Inflammatory macrophage treated with lipopolysaccharide for 4 hours (primary cell): ENCODE results near the gene NPW.
"Not testable (repeated sequence)": the region's sequence is repeated elsewhere in the genome, so short reads cannot be mapped to it uniquely, and the experiment has no call there.

ENCODE experiments used
- DNase-seq: peaks from one replicate; pipeline ENCODE4 v3.0.0-alpha.2; 2020

Gene NPW

DNA sequence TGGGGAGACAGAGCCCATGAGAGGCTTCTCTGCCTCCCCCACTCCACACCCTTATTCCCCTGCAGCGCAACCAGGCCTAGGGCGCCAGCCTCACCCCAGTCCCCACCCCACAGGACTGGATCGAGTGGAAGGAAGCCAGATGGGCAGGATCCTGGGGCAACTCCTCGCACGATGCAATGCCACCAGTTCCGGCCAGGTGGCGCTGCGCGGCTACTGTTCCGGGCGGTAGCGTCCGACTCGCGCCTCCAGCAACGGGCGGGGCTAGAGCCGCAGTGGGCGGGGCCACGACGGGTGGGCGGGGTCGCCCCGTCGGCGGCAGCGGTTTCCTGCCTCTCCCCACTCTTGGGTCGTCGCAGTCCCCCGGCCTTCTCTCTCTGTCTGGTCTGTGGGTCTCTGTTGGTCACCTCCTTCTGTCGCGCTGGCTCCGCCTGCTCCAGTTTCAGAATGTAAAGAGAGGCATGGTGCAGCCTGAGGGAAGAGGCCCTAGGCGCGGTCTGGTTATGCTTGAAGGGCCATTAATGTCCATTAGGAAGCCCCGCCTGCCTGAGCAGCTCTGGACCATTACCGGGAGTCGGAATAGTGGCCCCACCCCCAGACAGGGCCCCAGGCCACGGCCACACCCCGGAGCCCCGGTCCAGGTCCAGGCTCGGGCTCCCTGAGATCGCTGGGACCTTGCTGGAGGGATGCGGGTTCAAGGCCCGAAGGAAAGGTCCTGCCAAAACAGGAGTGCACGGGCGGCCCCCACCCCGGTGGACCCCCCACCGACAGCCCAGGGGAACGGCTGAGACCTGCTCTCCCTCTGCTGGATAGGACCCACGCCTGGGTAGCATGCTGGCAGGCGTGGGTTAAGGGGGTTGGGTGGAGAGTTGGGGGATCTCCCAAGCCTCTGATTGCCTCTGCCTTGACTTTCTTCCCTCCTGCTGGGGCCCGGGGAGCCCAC, 3.8 kb downstream of the NPW start:
- DNase-seq: peak; percentile 85

DNA sequence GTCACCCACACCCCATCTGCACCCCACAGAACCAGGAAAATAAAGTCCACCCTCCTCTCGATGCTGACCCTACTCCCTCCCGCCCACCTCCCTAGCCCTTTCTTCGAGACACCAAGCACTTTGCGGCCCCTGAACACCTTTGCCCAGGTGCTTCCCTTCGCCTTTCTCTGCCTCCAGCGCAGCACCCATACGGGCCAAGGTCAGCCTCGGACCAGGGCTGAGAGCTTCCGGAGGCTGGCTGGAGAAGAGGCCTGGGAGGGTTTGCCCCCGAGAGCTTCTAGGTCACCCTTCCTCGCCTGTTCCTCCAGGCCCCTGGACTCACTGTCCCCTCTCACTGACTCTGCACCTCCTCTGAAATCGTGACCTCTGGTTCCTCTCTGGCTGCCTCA, 4.4 kb downstream of the NPW start:
- no peak for DNase-seq

GRCh38 chr16:2025251-2025650, 5.7 kb downstream of the NPW start:
- DNase-seq: no peak

DNA sequence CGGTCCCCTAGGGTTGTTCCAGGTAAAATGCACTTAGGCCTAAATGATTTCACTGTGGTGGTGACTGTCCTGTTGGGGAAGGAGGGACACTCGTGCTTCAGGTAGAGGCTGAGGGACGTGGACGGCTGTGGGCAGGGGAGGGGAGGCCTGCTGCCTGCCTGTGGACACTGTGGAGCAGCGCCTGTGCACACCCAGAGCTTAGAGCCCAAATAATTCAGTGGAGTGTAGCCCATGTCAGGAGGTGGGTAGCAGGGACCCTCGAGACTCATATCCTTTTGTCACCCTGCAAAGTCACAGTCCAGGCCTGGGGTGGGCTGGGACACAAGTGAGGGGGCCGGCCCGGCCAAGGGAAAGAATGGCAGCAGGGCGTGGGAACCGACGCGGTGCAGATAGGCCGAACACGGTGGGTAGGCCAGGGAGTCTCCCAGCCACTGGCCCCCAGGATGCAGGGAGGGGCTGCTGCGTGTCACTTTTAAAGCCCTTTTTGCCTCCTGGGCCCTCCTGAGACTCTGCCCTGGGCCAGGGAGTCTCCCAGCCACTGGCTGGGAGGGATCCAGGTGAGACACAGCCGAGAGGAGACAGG, 6.4 kb downstream of the NPW start:
- no peak for DNase-seq

DNA sequence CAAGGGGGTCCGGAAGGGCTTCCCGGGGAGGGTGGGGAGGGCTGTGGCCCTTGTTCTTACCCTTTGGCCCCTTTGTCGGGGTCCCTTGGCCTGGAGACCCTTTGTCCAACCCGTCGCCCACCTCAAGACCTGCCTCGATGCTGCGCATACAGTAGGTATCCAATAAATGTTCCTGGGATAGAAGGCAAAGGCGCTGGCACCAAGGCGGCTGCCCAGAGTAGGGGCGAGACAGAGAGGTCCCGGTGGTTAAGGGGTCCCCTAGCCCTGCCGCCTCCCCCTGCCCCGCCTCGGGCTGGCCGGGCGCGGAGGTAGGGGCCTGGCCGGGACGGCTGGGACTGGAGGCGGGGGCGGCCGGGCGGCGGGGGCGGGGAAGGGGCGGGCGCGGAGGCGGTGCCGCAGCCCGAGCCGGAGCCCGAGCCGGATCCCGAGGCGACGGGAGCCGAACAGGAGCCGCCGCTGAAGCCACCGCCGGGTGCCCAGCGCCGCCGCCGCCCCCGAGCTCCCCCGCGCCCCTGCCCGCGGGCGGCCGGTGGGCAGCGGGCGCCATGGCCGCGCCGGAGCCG, 7.0 kb downstream of the NPW start, which contains the start of gene NHERF2:
NHERF2 (plus strand) TSS at position 442 of the 563 bp plus-strand sequence; CDS start at position 546, 104 bp downstream.
- no peak for DNase-seq

GRCh38 chr16:2027024-2028010, 7.7 kb downstream of the NPW start:
- DNase-seq: no peak

DNA sequence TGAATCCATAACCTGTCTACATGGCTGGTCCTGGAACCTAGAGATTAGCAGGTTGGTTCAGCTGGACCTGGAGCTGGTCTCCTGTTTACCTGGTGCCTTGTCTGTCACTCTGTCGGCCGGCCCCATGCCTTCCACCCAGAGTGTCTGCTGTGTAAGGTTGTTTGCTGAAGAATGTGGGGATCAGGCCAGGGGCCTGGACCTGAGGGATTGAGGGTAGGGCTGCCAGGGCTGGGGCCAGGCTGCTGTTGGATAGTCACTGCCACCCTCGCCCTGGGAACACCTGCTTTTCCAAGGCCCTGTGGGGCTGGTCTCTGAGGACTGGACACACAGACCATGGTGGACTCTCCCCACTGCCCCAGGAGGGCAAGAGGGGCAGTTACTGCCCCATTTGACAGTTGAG, 8.6 kb downstream of the NPW start:
- no peak for DNase-seq

GRCh38 chr16:2028620-2029220, 9.1 kb downstream of the NPW start:
- DNase-seq: no peak

DNA sequence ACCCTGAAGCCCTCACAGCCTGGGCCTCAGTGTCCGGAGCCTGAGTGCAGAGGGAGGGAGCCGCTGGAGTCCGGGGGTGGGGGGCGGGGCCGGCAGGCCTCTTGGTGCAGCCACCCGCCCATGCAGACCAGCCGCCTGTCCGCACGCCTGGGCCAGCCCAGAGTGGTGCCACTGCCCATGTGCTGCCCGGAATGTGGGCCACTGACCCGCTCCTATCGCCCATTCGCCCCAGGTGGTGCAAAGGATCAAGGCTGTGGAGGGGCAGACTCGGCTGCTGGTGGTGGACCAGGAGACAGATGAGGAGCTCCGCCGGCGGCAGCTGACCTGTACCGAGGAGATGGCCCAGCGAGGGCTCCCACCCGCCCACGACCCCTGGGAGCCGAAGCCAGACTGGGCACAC, 9.8 kb downstream of the NPW start:
- no peak for DNase-seq

GRCh38 chr16:2030036-2030435, 10.5 kb downstream of the NPW start:
- no peak for DNase-seq

DNA sequence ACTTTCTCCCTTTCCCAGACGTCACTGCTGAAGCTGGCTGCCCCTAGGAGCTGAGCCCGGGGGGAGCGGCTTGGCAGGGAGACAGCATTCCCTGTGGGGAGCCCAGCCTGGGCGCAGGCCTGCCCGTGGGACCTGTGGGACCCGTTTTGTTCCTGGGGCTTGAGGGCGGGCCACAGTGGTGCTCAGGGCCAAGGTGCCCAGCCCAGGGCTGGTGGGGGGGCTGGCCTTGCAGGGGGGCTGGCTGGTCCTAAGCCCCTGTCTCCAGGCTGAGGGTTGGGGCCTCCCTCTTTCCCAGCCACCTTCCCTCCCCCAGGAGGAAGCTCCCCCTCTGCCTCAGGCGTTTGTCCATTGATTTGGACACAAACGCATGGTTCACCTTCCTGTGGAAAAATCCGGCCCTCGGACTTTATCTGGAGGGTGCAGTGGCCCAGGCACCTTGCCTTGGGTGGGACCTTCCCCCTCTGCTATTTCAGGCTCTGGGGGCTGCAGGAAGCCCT, 11.5 kb downstream of the NPW start:
- no peak for DNase-seq

GRCh38 chr16:2032285-2033056, 12.9 kb downstream of the NPW start:
- DNase-seq: no peak

DNA sequence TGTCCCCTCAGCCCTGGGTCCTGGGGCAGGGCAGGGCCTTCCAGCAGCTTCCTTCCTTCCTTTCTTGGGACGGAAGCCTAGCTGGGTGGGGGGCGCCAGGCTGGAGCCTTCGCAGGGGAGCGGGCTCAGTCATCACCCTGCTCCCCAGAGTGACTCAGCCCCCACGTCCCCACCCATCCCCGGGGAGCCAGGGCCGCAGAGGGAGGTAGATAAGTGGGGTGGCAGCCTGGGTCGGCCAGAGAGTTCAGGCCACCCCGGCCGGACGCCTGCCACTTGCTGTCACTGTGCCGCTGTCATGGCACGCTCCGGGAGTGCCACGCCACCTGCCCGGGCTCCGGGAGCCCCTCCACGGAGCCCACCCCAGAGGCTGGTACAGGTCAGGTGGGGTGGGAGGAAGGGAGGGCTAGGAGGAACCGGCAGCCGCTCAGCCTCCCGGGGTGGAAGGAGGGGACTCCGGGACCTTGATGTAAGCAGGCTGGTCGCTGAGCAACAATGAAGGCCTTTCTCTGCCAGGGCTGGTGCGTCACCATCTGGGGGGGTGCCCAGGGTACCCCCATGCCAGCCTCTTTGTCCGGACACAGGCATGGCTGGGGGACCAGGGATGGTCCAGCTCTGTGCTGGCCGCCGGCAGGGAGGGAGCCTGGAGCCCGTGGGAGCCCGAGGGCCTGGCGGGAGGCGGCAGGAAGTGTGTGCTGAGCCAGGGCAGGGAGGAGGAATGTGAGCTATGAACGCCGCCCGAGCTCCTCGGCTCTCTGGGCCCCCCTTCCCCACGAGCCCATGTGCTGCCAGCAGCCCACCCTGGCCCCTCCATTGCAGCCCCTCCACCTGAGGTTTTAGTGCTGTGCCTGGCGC, 13.7 kb downstream of the NPW start:
- no peak for DNase-seq

GRCh38 chr16:2033909-2034695, 14.5 kb downstream of the NPW start:
- not testable (repeated sequence) for DNase-seq

GRCh38 chr16:2034696-2035430, 15.3 kb downstream of the NPW start:
- DNase-seq: no peak

DNA sequence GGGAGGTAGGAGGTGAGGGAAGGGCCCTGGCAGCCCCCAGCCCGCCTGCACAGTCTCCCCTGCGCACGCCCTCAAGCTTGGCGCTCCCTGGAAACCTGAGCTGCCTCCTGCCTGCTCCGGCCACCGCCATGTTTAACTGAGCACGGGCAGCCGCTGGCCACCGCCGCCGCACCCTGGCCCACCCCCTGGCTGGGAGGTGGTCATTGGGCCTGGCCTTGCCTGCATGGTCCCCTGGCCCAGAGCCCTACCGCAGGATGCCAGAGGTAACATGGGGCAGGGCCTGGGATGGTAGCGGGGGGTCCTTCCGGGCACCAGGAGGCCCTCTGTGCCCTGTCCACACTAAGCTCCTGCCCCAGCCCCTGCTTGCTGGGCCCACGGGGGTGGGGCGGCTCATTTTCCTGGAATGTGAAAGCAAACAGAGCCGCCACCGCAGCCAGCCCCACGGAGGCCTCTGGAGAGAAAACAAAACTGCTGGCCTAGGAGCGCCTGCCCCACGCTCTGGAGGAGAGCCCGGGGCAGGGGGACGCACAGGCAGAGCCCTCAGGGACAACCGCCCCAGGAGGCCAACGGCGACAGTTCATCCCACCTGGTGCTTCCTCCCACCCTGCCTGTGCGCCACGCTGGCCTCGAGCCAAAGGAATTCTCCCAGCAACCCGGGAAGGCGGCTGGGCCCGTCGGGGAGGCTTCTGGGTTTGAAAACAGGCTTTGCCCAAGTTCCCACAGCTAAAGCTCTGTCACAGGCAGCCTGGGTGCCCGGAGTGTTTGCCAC, 16.0 kb downstream of the NPW start:
- no peak for DNase-seq

GRCh38 chr16:2036200-2036966, 16.8 kb downstream of the NPW start:
- no peak for DNase-seq
